A549 (cell line): Measurements from ENCODE around the gene CKMT2.

Experiments used
- CTCF ChIP-seq: fragments of >200 bp; sonication (Bioruptor Twin); formaldehyde crosslinking; IDR thresholded peaks from 3 replicates; pipeline ENCODE4 v1.5.1; 2016
- E2F6 ChIP-seq: IDR thresholded peaks from 2 replicates; pipeline ENCODE4 v1.6.1; 2012; ENCODE audit warnings: low read depth, borderline replicate concordance
- ELK1 ChIP-seq: fragments of 150-350 bp; IDR thresholded peaks from 2 replicates; pipeline ENCODE4 v1.6.1; 2014; ENCODE audit warnings: low read depth, mild to moderate bottlenecking, low read length
- POLR2A ChIP-seq: IDR thresholded peaks from 2 replicates; pipeline ENCODE4 v1.6.1; 2012; ENCODE audit warnings: mild to moderate bottlenecking, low read length

- TF ChIP-seq E2F6 (no peak), CTCF (no peak), ELK1 (no peak), POLR2A (no peak)
These were observed 36.8 kb downstream of the CKMT2 start for GRCh38 chr5:81269751-81270393.
